GM18858 (cell line): ENCODE data around the gene MITD1.
"Not testable (repeated sequence)": the region's sequence is repeated elsewhere in the genome, so short reads cannot be mapped to it uniquely, and the experiment has no call there.

Source experiments
- ATAC-seq: cut with Tn5 transposase; IDR thresholded peaks from one replicate; pipeline ENCODE4 v1.9.1; 2021; ENCODE audit not compliant: unreplicated experiment

Gene MITD1

DNA sequence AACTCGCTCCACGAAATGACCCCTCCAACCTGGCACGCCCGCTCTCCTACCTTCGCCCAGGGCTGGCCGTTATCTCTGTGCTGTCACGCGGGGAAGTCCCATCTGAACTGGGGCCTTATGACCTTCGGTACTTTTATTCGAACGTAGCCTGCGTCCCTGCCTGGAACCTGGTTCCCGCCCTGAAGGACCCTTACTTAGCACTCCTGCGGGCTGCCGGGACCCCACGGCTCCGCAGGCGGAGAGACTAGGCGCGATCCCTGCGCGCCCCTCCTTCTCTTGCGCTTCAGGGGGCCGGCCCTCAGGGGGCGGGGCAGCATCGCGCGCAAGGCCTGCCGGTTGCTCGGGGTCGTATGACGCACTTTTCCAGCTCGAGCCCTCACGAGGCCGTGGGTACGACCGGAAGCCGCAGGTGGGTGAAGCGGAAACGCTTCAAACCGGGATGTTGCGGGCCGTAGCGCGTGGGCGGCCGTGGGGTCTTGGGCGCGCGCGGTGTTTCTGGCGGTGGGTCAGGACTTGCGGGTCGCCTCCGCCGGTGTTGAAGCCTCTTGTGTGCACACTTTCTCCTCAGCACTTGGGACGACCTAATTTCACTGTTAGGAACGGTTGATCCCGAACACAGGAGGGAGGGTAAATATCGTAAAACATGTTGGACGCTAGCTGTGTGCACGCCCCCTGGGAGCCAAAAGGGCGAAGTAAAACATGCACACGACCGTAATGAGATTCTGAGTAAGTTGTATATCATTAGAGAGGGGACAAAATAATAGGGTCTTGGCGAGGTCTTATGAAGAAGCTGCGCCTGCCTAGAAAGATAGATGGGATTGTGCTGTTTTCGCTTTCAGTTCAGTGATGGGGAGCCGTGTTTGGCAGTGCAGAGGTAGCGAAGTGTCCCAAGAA, 26.0 kb downstream of the MITD1 start, which contains the start of the genes LIPT1 and TSGA10:
TSS of gene LIPT1 (plus strand) at position 325 of the 894 bp plus-strand sequence. CDS start 6,991 bp downstream, outside the sequence.
TSS of gene TSGA10 (minus strand) at position 300 of the 894 bp plus-strand sequence. CDS start 45,503 bp downstream, outside the sequence.
- ATAC-seq, result peak; percentile 90

DNA sequence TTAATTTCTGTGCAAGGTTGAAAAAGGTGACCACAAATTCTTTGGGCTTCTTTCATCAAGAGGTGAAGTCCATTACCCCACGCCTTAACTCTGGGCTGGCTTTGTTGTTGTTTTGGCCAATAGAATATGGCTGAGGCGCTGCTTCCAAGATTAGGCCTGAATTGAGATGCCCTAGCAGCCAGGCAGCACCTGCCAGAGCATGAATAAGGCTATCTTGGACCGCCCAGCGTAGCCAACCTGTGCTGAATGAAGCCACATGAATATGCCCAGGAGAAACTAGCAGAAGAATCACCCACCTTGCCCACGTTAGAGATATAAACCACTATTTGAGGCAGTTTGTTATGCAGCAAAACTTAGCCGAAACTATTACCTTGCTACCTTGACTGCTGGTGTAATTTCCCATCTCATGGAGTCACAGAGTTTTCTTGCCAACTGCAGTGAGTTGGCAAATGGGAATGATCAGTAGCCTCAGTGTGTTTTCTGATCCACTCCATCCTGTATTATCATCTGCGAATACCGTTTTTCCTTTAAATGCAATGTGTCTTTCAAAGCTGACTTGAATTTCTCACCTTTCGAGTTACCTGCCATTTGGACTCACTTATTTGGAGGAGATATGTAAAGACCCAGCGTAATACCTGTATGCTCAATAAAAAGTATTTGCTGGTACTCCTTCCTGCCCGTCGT, 26.8 kb downstream of the MITD1 start:
- ATAC-seq, result no peak

DNA sequence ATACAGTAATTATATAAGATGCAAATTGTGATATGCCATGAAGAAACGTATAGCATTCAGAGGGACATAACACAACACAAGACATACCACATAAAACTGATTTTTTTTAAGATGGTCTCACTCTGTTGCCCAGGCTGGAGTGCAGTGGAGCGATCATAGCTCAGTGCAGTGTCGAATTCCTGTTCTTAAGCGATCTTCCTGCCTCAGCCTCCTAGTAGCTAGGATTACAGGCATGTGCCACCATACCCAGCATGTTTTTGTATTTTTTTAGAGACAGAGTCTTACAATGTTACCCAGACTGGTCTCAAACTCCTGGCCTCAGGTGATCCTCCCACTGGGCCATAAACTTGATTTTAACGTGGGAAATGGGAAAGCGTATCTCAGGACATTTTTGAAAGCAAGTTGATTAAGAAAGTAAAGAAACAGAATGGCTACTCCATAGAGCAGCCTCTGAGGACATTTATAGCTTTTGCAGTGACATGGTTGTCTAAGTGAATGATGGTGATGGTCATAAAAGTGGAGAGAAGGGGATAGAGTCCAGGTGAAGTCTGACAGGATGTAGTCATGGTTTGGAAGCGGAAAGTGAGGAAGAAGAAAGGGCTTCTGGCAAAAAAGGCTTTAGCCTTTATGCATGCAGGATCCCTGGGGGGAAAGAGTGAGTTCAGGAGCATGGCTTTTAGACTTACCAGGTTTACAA, 28.5 kb downstream of the MITD1 start:
- ATAC-seq, result no peak

DNA sequence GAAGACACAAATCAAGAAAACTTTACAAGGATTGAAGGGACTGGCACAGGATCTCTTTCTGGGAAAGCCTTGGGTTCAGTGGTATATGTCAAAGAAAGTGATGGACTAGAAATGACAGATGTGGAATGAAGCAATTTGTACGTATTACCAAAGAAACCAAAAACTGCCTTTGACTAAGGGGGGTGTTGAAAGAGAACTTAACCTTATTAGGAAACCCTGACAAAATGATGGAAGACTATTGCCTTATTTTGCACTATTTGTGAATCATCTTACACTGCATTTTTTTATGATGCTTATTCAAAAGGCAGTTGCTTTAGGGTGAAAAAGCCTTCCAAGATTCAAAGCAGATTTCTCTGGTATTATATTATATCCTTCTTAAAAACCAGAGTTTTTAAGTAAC, 30.2 kb downstream of the MITD1 start:
- no peak for ATAC-seq

DNA sequence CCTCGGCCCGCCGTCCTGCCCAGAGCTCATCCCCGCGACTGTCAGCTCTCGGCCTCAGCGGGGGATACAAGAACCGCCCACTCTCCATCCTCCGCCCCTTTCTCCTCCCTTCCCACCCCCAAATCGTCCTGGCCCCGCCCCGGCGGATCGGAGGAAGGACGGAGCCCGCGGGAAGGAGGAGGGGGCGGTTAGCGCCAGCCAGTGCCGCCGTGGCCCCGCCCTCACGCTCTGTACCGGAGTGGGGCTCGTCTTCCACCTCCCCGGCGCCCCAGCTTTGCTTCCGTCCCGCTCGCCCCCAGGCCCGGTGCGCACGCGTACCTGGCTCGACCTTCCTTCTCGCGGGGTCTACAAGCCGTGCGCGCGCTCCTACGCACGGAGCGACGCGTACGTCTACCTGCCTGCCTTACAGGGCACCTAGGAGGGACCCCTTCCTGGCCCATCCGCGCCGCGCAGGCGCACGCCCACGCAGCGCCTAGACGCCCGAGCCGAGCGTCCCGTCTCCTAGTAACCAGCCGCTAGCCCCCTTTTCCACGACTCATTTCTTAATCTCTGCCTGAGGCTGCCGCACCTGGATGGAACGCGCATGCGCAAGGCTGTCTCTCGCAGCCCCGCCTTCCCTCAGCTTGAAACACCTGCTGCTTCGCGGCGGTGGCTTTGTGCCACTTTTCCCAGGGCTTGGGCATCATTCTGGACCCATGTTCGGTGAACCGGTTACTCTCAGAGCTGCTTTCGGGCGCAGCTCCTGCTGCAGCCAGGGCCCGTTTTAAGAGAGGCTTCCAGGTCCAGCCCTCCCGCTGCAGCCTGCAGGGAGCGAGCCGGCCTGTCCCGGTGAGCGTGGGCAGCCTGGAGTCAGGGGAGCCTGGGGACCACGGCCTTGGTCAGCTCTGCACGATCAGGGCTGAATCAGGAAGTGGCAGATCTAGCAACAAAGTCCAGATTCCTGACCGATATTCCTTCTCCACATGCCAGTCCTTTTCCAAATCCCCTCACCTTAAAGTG, 39.4 kb downstream of the MITD1 start, which contains the start of gene C2orf15:
TSS of gene C2orf15 (plus strand) at position 598 of the 999 bp plus-strand sequence. CDS start 8,852 bp downstream, outside the sequence.
- peak; percentile 85 for ATAC-seq

DNA sequence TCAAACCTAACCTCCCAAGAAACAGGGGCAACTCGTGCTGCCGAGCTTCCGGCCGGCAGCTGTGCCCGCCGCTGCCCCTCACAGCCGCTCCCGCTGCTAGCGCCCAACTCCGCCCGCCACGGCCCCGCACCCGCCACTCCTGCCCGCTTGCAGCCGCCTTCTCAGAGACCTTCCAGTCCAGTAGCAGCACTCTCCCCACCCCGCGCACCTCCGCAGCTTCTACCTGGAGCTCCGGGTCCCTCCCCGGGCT, 40.1 kb downstream of the MITD1 start:
- peak; percentile 11 for ATAC-seq

DNA sequence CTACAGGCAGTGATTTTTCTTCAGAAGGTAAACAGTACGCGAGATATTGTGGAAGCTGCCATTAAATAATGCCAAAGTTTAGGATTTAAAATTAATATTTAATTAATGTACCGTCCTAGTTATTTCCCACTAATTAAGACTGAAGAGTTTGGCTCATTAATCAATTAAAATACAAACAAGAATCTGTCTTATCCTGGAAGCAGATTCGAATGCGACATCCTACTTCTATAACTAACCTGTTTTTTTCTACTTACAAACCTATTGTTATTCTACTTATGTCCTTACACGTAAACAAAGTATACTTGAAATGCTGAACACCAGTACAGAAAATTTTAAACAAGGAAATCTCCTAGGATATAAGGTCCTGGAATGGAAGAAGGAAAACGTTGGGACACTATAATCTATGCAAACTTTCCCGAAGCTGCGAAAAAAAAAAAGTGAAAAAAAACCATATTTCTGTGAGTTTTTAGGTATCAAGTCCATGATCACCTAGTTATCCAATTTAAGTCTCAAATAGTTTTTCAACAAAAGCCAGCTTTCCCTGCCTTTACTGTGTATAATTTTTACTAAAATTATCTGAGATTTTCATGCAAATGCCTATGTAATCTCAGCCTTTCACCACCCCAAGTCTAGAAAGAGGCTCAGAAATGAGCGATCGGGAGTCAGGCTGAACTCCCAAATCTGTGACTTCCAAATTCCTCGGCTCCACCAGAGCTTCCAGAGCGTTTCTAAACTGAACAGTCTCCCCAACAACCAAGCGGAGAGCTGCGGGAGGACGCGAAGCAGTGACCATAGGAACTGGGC, 40.6 kb downstream of the MITD1 start:
- ATAC-seq, result no peak

DNA sequence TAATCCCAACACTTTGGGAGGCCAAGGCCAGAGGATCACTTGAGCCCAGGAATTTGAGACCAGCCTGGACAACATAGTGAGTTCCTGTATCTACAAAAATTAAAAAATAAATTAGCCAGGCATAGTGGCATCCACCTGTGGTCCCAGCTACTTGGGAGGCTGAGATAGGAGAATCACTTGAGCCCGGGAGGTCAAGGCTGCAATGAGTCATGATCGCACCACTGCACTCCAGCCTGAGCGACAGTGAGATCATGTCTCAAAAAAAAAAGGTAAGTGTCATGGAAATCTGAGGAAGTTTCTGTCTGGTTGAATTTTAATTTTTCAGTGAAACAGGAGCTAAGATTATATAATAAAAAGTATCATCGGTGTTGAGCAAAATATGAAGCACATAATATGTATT, 41.9 kb downstream of the MITD1 start:
- no peak for ATAC-seq

DNA sequence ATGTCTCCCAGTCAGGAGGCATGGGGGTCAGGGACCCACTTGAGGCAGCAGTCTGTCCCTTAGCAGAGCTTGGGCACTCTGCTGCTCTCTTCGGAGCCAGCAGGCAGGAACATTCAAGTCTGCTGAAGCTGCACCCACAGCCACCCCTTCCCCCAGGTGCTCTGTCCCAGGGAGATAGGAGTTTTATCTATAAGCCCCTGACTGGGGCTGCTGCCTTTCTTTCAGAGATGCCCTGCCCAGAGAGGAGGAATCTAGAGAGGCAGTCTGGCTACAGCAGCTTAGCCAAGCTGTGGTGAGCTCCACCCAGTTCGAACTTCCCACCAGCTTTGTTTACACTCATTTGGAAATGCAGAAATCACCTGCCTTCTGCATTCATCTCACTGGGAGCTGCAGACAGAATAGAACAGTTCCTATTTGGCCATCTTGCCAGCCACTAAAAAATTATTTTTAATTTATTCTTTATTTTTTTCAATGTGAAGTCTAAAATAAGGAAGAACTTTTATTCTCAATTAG, 45.8 kb downstream of the MITD1 start:
- not testable (repeated sequence) for ATAC-seq

DNA sequence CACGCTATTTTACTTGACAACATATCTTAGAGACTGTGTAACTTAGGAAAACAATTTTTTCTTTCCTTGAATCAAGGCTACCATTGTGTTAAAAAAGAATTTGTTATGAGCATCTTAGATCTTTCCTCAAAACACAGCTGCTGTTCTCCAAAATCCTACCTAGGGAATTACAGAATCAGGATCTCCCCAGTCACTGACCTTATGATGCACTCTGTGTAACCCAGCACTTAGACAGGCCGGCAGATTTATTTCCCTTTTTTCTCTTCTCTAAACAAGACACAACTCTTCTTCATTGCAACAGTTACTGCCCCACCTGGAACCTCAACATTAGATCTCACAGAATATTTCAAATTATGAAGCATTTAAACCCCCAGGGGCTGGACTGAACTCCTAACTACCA, 52.9 kb downstream of the MITD1 start:
- no peak for ATAC-seq
